ENCODE results near the gene PSMB1.
"Not testable (repeated sequence)": the region's sequence is repeated elsewhere in the genome, so short reads cannot be mapped to it uniquely, and the experiment has no call there.

Gene PSMB1

DNA sequence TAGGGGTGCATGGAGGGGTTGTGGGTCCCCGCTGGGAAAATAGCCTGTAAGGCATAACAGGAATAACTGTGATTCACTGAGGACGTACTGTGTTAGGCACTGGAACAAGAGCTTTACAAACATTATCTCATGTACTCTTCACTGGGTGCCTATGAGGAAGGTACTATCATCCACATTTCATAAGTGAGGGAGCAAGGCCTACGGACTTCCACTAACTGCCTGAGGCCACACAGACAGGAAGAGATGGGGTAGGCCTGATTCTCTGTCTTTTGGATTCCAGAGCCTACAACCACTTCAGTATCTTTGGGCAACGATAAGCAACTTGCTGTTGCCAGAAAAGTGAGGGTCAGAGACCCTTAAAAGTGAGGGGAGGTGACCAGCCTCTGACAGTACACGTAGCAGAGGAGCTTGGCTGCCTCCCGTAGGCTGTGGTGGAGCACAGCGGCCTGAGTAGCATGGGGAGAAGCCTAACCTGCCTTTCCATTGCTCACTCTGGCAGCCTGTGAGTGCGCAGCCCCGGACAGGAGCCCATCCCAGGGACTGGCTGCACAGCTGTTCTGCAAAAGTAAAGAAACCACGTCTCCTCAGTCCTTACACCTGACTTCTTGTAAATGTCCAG is 30.4 kb downstream of the PSMB1 start:
- peak; percentile 48 for TF ChIP-seq CTCF (IDR thresholded peaks at IDR 0.05; ENCODE audit: insufficient read depth, low read length, missing control alignments)
- CTCF ChIA-PET: interaction anchor here (0.9 to 3.5 kb wide), 6 partner anchors 9 to 733 kb away, joined by 3 to 28 read pairs (median 5); no protein-coding TSS in a partner anchor
- no peak for DNase-seq (ENCODE audit: low read depth, low spot score)
- POLR2A ChIA-PET: no interaction called here
- H3K4me3 ChIP-seq (ENCODE audit: low read depth, low read length): no peak overlapping the region

DNA sequence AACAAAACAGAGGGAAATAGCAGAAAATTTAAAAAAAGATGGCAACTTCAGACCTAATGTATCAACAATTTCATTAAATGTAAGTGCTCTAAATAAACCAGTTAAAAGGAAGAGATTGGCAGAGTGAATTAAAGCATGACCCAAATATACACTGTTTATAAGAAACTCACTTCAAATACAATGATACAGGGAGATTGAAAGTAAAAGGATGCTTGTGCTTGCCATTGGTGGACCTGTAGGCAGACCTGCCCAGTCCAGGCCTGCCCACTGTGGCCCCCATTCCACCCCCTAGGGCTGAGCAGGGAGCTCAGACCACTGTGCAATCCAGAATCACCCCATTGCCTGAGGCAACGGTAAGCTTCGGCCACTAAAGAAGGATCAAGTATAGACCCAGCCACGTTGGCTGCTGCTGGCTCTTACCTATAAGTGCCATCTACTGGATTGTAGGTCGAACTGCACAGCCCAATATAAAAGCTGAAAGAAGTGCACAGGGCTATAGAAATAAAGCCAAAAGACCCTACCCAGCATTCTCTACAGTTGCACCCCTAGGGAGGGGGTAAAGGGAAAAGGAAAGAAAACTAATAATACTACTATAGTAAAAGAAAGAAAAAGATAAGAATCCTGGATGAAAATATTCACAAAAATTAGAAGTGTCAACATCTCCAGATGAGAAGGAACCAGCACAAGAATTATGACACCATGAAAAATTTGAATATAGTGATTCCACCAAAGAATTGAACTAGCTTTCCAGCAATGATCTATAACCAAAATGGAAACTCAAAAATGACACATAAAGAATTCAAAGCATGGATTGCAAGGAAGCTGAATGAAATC is 36.1 kb downstream of the PSMB1 start:
- ChIA-PET CTCF (interaction anchor here (0.6 to 6.5 kb wide), 38 partner anchors 10 to 1623 kb away, joined by 3 to 110 read pairs (median 4); partner anchors contain the start of genes DYNLT2 and ERMARD), POLR2A (no interaction called here)
- peak; percentile 31 for DNase-seq (ENCODE audit: low read depth, low spot score)
- TF ChIP-seq CTCF (IDR thresholded peaks at IDR 0.05; ENCODE audit: insufficient read depth, low read length, missing control alignments): peak; percentile 73
- no peak overlapping the region for H3K4me3 ChIP-seq (ENCODE audit: low read depth, low read length)

DNA sequence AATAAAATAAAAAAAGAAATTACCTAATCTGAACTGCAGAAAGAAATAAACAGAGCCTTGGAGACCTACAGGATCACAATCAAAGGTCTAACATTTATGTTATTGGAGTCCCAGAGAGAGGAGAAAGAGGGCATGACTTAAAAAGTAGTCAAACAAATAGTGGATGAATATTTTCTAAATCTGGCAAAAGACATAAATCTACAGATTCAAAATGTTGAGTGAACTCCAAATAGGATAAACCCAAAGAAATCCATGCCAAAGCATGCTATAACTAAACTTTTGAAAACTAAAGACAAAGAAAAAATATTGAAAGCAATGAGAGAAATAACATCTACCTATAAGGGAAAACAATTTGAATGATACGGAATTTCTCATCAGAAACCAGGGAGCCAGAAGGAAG is 38.2 kb downstream of the PSMB1 start:
- POLR2A ChIA-PET: no interaction called here
- CTCF ChIA-PET: interaction anchor here (1.5 to 6.5 kb wide), 2 partner anchors 682 to 720 kb away, joined by 4 to 110 read pairs; no protein-coding TSS in a partner anchor
- no peak for DNase-seq (ENCODE audit: low read depth, low spot score)
- H3K4me3 ChIP-seq (ENCODE audit: low read depth, low read length): no peak overlapping the region
- TF ChIP-seq CTCF (IDR thresholded peaks at IDR 0.05; ENCODE audit: insufficient read depth, low read length, missing control alignments): no peak

DNA sequence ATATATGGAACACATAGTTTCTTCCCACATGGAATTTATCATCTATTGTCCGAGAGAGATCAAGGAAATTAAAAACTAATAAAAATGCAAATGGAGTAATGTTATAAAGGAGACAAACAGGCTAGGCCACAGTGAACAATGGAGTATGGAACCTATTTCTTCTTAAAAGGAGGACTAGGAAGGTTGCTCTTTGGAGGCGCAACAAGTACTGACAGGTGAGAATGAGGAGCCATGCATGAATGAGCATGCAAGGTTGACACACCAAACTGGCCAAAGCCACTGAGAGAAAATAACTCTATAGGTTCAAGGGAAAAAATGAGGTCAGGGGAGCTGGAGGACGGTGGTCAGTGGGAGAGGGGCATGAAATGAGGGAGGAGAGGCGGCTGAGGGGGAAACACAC is 40.9 kb downstream of the PSMB1 start:
- ChIA-PET POLR2A (no interaction called here), CTCF (interaction anchor here (1.8 to 6.5 kb wide), 2 partner anchors 680 to 722 kb away, joined by 8 to 110 read pairs; no protein-coding TSS in a partner anchor)
- H3K4me3 ChIP-seq (ENCODE audit: low read depth, low read length): no peak overlapping the region
- TF ChIP-seq CTCF (IDR thresholded peaks at IDR 0.05; ENCODE audit: insufficient read depth, low read length, missing control alignments): no peak
- DNase-seq (ENCODE audit: low read depth, low spot score): no peak

GRCh38 chr6:170510631-170511030 is 42.5 kb downstream of the PSMB1 start:
- DNase-seq (ENCODE audit: low read depth, low spot score): no peak
- no peak for TF ChIP-seq CTCF (IDR thresholded peaks at IDR 0.05; ENCODE audit: insufficient read depth, low read length, missing control alignments)
- CTCF ChIA-PET: interaction anchor here (1.6 to 2.4 kb wide), 2 partner anchors 679 to 720 kb away, joined by 8 to 12 read pairs; no protein-coding TSS in a partner anchor
- POLR2A ChIA-PET: no interaction called here
- no peak overlapping the region for H3K4me3 ChIP-seq (ENCODE audit: low read depth, low read length)

- no peak for TF ChIP-seq CTCF (IDR thresholded peaks at IDR 0.05; ENCODE audit: insufficient read depth, low read length, missing control alignments)
- ChIA-PET CTCF (interaction anchor here (2.4 kb wide), 1 partner anchor 719 kb away, joined by 8 read pairs; no protein-coding TSS in a partner anchor), POLR2A (no interaction called here)
- no peak overlapping the region for H3K4me3 ChIP-seq (ENCODE audit: low read depth, low read length)
- no peak for DNase-seq (ENCODE audit: low read depth, low spot score)
Observed at GRCh38 chr6:170509723-170510018, 43.4 kb downstream of the PSMB1 start.

DNA sequence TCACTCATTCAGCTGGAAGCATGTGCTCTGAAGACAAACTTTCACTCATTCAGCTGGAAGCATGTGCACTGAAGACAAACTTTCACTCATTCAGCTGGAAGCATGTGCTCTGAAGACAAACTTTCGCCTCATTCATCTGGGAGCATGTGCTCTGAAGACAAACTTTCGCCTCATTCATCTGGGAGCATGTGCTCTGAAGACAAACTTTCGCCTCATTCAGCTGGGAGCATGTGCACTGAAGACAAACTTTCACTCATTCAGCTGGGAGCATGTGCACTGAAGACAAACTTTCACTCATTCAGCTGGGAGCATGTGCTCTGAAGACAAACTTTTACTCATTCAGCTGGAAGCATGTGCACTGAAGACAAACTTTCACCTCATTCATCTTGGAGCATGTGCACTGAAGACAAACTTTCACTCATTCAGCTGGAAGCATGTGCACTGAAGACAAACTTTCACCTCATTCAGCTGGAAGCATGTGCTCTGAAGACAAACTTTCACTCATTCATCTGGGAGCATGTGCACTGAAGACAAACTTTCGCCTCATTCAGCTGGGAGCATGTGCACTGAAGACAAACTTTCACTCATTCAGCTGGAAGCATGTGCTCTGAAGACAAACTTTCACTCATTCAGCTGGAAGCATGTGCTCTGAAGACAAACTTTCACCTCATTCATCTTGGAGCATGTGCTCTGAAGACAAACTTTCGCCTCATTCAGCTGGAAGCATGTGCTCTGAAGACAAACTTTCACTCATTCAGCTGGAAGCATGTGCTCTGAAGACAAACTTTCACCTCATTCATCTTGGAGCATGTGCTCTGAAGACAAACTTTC is 44.0 kb downstream of the PSMB1 start:
- POLR2A ChIA-PET; CTCF ChIA-PET; H3K4me3 ChIP-seq (ENCODE audit: low read depth, low read length); DNase-seq (ENCODE audit: low read depth, low spot score): not testable (repeated sequence)

GRCh38 chr6:170508275-170508674 is 44.8 kb downstream of the PSMB1 start:
- DNase-seq (ENCODE audit: low read depth, low spot score); H3K4me3 ChIP-seq (ENCODE audit: low read depth, low read length); POLR2A ChIA-PET: not testable (repeated sequence)
- CTCF ChIA-PET: interaction anchor here (2.4 kb wide), 1 partner anchor 8 kb away, joined by 8 read pairs; no protein-coding TSS in a partner anchor

All from AG04449 (cell line).